Osteoblast (primary cell): Measurements from ENCODE around the gene ABHD4. TPM values are rescaled to one million over a fixed set of nuclear protein-coding genes. Genes with fewer than 3 reads are reported as not detected.
A peak's percentile ranks its signal among the peaks of the same experiment; 100 is the strongest.

Experiments used
- DNase-seq: peaks from one replicate; pipeline ENCODE4 v3.0.0; 2011; ENCODE audit warnings: low spot score, mixed read lengths; ENCODE audit not compliant: insufficient read length; ENCODE audit errors: missing footprints
- H2AFZ ChIP-seq: 2 replicates; pipeline ENCODE4 v1.6.0; 2011; ENCODE audit warnings: mild to moderate bottlenecking, low read length
- H3K27ac ChIP-seq: 2 replicates; pipeline ENCODE4 v1.5.1; 2011; ENCODE audit warnings: mild to moderate bottlenecking, low read depth, low read length, moderate library complexity
- H3K27me3 ChIP-seq: 2 replicates; pipeline ENCODE4 v1.6.0; 2012; ENCODE audit warnings: mild to moderate bottlenecking, control low read depth, inconsistent platforms, low read length, moderate library complexity; ENCODE audit not compliant: insufficient read depth
- H3K36me3 ChIP-seq: 2 replicates; pipeline ENCODE4 v1.5.1; 2011; ENCODE audit warnings: mild to moderate bottlenecking, low read length, control low read depth, moderate library complexity; ENCODE audit not compliant: insufficient read depth
- H3K4me1 ChIP-seq: 2 replicates; pipeline ENCODE4 v1.5.1; 2011; ENCODE audit warnings: mild to moderate bottlenecking, low read length, control low read depth, moderate library complexity; ENCODE audit not compliant: insufficient read depth
- H3K4me2 ChIP-seq: 2 replicates; pipeline ENCODE4 v1.6.0; 2011; ENCODE audit warnings: mild to moderate bottlenecking, low read length; ENCODE audit not compliant: insufficient read depth
- H3K4me3 ChIP-seq: fragments of 200-600 bp; sonication (generic); 3 replicates; pipeline ENCODE4 v1.5.1; 2012; ENCODE audit warnings: mild to moderate bottlenecking, low read length, inconsistent platforms; ENCODE audit not compliant: insufficient read depth
- H3K79me2 ChIP-seq: 2 replicates; pipeline ENCODE4 v1.6.0; 2012; ENCODE audit warnings: mild to moderate bottlenecking, low read length, control low read depth, inconsistent platforms; ENCODE audit not compliant: insufficient read depth
- H3K9me3 ChIP-seq: 2 replicates; pipeline ENCODE4 v1.5.1; 2011; ENCODE audit warnings: low read depth, low read length, control low read depth
- H4K20me1 ChIP-seq: 2 replicates; pipeline ENCODE4 v1.6.0; 2012; ENCODE audit warnings: mild to moderate bottlenecking, low read length, control low read depth; ENCODE audit not compliant: insufficient read depth
- CTCF ChIP-seq: IDR thresholded peaks from 2 replicates; pipeline ENCODE4 v1.5.1; 2011; ENCODE audit warnings: mild to moderate bottlenecking, low read depth, low read length, moderate library complexity; ENCODE audit errors: extremely low read depth
- total RNA-seq: library from RNA; depleted of rRNA; stranded (reverse); fragments of >200 nt; gene quantifications from 2 replicates; pipeline ENCODE4 v1.2.3, GENCODE V29; 2012

The ABHD4 gene
- total RNA-seq, 1 donor: 52.1 TPM

GRCh38 chr14:22572562-22573058, 25.5 kb upstream of the ABHD4 start:
- peak; percentile 92 for DNase-seq

GRCh38 chr14:22573804-22574203, 24.3 kb upstream of the ABHD4 start:
- H3K4me2 ChIP-seq: no peak overlapping the region
- peaks cover 14% of the 10 kb centered on the region for H3K4me1 ChIP-seq
- H2AFZ ChIP-seq: no peak overlapping the region
- no peak for DNase-seq
- no peak overlapping the region for H3K27ac ChIP-seq
- H3K27me3 ChIP-seq: no peaks in the 10 kb centered on the region
- peaks cover 77% of the 10 kb centered on the region for H3K79me2 ChIP-seq
- H4K20me1 ChIP-seq: peaks cover 26% of the 10 kb centered on the region
- TF ChIP-seq CTCF: no peak
- no peaks in the 10 kb centered on the region for H3K9me3 ChIP-seq
- peaks cover 56% of the 10 kb centered on the region for H3K36me3 ChIP-seq
- H3K4me3 ChIP-seq: no peak overlapping the region

More at GRCh38 chr14:22572562-22573058, 25.5 kb upstream of the ABHD4 start:
- Histone ChIP-seq H3K4me3 (no peak overlapping the region), H3K4me1 (peaks cover 14% of the 10 kb centered on the region), H3K36me3 (peaks cover 62% of the 10 kb centered on the region), H3K27me3 (no peaks in the 10 kb centered on the region), H3K9me3 (no peaks in the 10 kb centered on the region), H3K27ac (peak overlapping the region; percentile 64), H3K79me2 (peaks cover 75% of the 10 kb centered on the region), H3K4me2 (no peak overlapping the region), H4K20me1 (peaks cover 35% of the 10 kb centered on the region), H2AFZ (no peak overlapping the region)
- no peak for TF ChIP-seq CTCF

GRCh38 chr14:22577334-22577908, 20.7 kb upstream of the ABHD4 start:
- Histone ChIP-seq H3K9me3 (no peaks in the 10 kb centered on the region), H3K36me3 (peaks cover 33% of the 10 kb centered on the region), H2AFZ (no peak overlapping the region), H3K79me2 (peaks cover 90% of the 10 kb centered on the region), H3K4me1 (peaks cover 5% of the 10 kb centered on the region), H3K27ac (no peak overlapping the region), H3K4me3 (no peak overlapping the region), H3K4me2 (no peak overlapping the region), H4K20me1 (peaks cover 25% of the 10 kb centered on the region), H3K27me3 (no peaks in the 10 kb centered on the region)
- no peak for DNase-seq
- TF ChIP-seq CTCF: no peak

DNA sequence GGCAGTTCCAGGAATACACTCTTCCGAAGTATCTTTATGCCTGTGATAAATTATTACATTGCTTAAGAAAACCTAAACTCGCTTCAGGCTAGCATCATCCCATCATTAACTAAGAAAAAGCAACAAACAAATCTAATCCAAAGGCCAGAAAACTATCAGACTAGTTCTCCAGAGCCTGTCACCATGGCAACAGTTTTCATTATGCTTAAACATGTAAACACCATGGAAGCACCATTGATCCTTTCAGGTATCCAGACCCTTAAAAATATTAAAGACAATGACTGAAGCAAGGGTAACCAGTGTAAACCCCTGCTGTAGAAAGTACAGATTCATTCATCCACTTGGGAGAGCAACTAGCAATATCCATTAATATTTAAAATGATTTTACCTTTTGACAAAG, 18.9 kb upstream of the ABHD4 start:
- H3K4me2 ChIP-seq: no peak overlapping the region
- no peak for TF ChIP-seq CTCF
- no peaks in the 10 kb centered on the region for H3K27me3 ChIP-seq
- peaks cover 21% of the 10 kb centered on the region for H4K20me1 ChIP-seq
- H3K4me1 ChIP-seq: no peaks in the 10 kb centered on the region
- peaks cover 94% of the 10 kb centered on the region for H3K79me2 ChIP-seq
- H2AFZ ChIP-seq: no peak overlapping the region
- peaks cover 17% of the 10 kb centered on the region for H3K36me3 ChIP-seq
- peak overlapping the region; percentile 46 for H3K27ac ChIP-seq
- H3K9me3 ChIP-seq: no peaks in the 10 kb centered on the region
- no peak overlapping the region for H3K4me3 ChIP-seq
- DNase-seq: no peak
